Upper lobe of left lung (tissue), 4 donors: Measurements from ENCODE around the gene GGT5.

Experiments
- CTCF ChIP-seq, 6 experiments: fragments of 450-650 bp in 4 of 6; fragments of 200-600 bp in 2 of 6; sonication (generic) in 2 of 6; IDR thresholded peaks; one replicate each; pipeline ENCODE4 v1.5.1; 2016 to 2019; ENCODE audit warnings: antibody characterized with exemption in 6 of 6
- EP300 ChIP-seq, 4 donors: sonication (generic); formaldehyde crosslinking; IDR thresholded peaks; one replicate each; pipeline ENCODE4 v1.5.1; 2017; ENCODE audit warnings: antibody characterized with exemption in 4 of 4, control low read depth in 2 of 4
- POLR2A ChIP-seq, 4 donors: fragments of 450-650 bp; IDR thresholded peaks; one replicate each; pipeline ENCODE4 v1.5.1; 2016 to 2017; ENCODE audit warnings: antibody characterized with exemption in 4 of 4, mild to moderate bottlenecking in 2 of 4

- TF ChIP-seq EP300 (IDR thresholded peaks at IDR 0.05) (no peak), POLR2A (IDR thresholded peaks at IDR 0.05) (no peak), CTCF (IDR thresholded peaks at IDR 0.05) (no peak)
Measured at GRCh38 chr22:24235315-24235714, 9.6 kb downstream of the GGT5 start.
